ENCODE data around the gene CDC34.

GRCh38 chr19:560121-560520 is 28.6 kb downstream of the CDC34 start:
- TF ChIP-seq CTCF (IDR thresholded peaks at IDR 0.05), result no peak
- no peak for TF ChIP-seq POLR2AphosphoS5 (IDR thresholded peaks at IDR 0.05)
- TF ChIP-seq EP300 (IDR thresholded peaks at IDR 0.05), result no peak
